Stimulated activated CD4-positive, alpha-beta T cell treated with anti-CD3 and anti-CD28 coated beads, Interleukin-1b, Interleukin-23, amount 100 ng/mL, for 4 hours (primary cell): ENCODE results near the gene TEAD4.

Source experiments
- DNase-seq, 2 donors: peaks; one replicate each; pipeline ENCODE4 v3.0.0-alpha.2; 2020; ENCODE audit warnings: low read depth in 2 of 2

TEAD4 gene

DNA sequence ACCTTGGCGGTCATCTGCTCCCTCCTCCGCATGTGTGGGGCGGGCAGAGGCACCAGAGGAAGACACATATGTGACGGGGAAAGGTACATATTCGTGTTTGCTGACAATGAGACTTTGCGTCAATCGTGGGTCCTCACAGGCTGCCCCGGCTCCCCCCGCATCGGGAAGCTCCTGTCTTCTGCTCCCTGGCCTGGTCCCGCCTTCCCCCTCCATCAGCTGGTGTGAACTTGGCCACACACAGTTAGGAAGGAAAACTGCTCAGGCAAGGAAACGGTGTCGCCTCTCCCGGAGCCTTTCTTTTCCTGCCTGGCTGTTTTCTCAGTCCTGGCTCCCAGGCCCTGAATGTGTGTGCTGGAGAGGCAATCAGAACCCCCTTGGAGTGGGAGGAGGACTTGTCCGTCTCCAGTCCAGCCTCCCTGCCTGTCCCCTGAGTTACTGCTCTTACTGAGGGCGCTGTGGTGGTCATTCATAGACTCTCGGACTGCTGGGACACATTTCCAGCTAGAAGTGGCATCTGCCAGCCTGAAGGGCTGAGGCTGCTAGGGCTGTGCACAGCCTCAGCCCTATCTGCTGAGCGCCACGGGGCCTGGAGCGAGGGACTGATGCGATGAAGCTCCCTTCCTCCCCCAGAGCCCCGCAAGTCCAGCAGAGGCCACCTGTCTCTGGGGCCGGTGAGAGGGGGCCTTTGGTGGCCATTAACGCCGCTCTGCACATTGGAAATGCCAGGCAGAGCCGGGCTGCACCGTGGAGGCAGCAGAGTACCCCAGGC is 73.8 kb downstream of the TEAD4 start:
- no peak for DNase-seq

- DNase-seq, result no peak
Measured at GRCh38 chr12:3033539-3033867, 74.3 kb downstream of the TEAD4 start.

DNA sequence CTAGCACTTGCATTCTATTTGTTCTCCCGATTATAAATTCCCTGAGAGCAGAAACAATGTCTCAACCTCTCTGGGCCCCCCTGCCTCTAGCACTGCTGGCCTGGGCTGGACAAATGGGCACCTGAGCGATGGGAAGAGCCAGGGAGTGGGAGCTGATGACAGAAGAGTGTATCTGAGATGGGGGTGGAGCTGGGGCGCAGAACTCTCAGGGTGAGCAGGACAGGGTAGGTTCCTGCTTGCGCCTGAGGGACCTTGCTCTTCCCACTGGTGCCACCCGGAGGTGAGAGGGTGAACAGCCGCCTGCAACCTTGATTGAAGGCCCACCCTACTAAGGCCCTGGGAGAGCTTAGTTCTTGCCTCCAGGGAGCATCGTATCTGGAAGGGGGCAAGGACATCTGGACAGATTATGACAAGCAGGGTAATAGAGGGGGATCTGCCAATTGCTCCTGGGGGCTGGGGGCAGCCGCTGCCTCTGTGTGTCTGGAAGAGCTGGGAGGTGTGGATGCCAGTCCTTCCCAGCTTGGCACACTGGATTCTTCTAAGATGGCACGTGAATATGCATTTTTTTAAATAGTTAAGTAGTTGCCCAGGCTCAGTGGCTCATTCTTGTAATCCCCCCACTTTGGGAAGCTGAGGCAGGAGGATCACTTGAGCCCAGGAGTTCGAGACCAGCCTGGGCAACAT is 75.0 kb downstream of the TEAD4 start:
- peak in 1 of 2 donors; percentile 24 for DNase-seq

DNA sequence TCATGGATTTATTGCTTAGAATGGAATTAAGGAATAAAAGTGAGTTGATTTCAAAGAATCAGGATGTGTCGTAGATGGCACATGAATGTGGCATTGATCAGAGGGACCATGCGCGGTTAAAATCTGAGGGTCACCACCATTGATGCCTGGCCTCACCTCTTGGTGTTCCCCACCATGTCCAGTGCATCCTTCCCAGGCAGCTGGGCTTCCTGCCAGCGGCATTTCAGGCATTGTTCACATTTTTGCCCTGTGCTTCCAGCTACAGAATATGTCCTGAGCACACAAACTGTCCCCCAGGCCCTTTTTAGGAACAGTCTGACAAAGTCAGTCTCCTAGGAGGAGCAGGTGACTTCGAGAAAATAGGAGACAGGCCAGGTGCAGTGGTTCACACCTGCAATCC is 76.0 kb downstream of the TEAD4 start:
- DNase-seq, result no peak

GRCh38 chr12:3035815-3036702 is 76.9 kb downstream of the TEAD4 start:
- no peak for DNase-seq

GRCh38 chr12:3036901-3037600 is 77.9 kb downstream of the TEAD4 start:
- no peak for DNase-seq

- DNase-seq, result no peak
Measured at GRCh38 chr12:3038166-3038565, 79.0 kb downstream of the TEAD4 start.

DNA sequence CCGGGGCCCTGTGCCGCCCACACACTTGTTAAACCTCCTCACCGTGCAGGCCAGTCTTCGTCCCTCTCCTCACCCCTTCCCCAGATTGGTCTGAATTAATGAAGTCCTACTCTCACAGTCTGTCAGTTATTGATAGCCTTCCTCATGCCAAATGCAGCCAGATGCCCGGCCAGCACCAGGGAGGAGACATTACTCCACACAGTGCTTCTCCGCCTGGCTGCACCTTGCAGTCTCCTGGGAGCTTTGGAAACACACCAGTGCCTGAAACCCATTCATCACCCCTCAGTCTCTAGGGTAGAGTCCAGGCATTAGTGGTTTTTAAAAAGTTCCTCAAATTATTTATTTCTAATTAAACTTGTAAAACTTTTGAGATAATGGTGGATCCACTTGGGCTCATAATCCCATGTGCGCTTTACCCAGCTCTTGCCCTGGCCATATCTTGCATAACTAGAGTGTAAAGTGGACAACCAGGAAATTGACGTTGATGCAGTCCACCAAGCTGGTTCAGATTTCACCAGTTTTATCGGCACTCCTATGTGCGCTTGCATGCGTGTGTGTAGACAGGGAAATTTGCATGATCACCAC is 79.8 kb downstream of the TEAD4 start:
- no peak for DNase-seq

DNA sequence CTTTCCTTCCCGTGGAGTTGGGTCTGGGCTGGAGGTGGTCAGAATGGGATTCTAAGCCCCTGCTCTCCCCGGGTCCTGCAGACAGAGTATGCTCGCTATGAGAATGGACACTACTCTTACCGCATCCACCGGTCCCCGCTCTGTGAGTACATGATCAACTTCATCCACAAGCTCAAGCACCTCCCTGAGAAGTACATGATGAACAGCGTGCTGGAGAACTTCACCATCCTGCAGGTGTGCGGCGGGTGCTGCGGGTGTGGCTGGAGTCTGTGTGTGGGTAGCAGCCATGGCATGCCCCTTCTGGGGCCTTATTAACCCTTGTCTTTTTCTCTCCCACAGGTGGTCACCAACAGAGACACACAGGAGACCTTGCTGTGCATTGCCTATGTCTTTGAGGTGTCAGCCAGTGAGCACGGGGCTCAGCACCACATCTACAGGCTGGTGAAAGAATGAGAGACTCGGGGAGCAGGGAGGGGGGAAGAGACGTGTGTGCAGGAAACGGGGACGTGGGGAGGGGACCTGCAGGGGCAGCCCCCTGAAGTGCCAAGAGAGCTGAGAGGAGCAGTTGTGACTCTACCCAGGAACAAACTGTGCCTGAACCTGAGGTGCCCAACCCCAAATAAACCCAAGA is 80.9 kb downstream of the TEAD4 start:
- DNase-seq, result no peak

- DNase-seq, result no peak
Measured at GRCh38 chr12:3040663-3041544, 81.7 kb downstream of the TEAD4 start.

DNA sequence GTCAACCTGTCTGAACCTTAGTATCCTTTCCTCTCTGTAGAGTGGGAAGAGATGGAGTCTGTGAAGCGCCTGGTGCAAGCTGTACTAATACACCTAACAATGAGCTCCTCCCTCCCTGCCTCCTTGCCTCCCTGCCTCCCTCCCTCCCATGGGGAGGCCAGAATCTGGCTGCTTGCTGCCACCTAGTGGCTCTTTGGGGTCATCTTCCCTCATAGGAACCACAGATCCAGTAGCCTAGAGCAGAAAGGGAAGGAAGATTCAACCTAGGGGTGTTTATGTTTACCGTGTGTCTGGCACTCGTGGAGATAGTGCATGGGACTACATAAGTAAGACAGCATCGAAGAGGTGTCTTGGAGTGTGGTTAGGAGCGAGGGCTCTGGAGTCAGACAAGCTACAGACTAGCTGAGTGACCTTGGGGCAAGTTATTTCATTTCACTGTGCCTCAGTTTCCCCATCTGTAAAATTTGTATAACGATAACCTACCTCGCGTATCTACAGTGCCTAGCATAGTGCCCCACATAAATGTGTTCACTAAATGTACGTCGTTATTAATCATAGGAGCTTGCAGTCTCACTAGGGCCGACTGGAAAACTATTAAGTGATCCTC is 82.5 kb downstream of the TEAD4 start:
- DNase-seq, result peak; percentile 9 to 30

DNA sequence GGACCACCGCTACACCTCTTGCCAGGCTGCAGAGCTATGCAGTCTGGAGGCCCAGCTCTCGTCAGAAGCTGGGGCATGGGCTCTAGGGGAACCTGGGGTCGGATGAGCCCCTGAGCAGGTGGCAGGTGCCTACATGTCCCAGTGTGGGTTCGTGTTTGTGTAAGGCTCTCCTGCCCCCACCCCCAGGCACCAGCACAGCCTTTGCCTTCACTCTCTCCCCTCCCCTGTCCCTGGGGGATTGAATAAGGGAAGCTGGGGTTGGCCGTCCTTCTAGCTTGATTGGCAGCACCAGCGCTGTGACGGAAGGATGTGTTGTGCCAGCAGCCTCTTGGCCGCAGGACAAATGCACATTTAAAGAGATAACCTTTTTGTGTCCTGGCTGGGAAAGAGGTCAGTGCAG is 83.2 kb downstream of the TEAD4 start:
- no peak for DNase-seq

DNA sequence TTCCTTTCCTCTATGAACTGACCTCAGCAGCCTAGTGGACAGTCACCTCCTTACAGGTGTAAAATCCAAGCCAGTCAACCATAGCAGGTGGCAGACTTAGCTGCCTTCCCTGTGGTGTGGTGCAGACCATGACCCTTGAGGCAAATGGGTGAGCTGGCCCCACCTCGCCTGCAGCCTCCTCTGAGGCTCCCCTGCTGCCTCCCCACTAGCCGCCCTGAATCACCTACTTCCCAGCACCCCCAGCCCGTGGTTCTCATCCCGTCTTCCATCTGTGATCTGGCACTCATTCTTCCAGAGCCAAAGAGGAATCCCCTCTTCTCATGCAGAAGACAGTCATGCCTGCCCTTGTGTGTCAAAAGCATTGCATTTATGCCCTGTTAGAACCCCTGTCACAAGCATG is 83.6 kb downstream of the TEAD4 start:
- DNase-seq, result no peak

GRCh38 chr12:3043406-3043805 is 84.2 kb downstream of the TEAD4 start:
- no peak for DNase-seq

DNA sequence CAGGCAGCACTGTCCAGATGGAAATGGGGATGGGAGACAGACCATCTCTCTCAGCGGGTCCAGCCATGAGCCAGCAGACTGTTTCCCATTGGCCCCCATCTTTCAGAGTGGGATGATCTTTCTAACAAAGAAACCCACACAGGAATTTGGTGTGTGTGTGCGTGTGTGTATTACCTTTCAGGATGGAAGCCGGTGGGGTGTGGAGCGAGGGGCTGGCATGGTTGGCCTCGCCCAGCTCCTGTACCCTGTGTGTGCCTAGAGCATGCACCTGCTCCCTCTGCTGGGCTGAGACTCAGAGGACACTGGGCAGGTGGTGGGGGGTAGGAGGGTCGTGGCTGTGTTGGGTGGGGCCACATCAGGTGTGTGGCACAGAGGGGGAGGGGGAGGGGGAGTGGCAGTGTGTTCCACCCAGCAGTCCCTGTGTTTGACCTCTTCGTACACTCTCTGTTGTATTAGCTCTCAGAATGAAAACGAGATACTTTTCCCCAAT is 85.0 kb downstream of the TEAD4 start:
- DNase-seq, result no peak

DNA sequence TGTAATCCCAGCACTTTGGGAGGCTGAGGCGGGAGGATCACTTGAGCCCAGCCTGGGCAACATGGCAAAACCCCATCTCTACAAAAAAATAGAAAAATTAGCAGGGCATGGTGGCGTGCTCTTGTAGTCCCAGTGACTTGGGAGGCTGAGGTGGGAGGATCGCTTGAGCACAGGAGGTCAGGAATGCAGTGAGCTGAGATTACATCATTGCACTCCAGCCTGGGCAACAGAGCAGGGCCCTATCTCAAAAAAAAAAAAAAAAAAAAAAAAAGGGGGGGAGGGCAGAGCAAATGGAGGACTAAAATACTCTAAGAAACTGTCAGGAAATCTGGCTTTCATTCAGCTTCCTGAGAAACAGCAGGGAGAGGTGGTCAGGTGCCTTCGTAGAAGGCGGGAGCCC is 86.3 kb downstream of the TEAD4 start:
- DNase-seq, result no peak

- no peak for DNase-seq
Measured at GRCh38 chr12:3045989-3046388, 86.8 kb downstream of the TEAD4 start.

GRCh38 chr12:3046441-3047200 is 87.4 kb downstream of the TEAD4 start:
- no peak for DNase-seq

DNA sequence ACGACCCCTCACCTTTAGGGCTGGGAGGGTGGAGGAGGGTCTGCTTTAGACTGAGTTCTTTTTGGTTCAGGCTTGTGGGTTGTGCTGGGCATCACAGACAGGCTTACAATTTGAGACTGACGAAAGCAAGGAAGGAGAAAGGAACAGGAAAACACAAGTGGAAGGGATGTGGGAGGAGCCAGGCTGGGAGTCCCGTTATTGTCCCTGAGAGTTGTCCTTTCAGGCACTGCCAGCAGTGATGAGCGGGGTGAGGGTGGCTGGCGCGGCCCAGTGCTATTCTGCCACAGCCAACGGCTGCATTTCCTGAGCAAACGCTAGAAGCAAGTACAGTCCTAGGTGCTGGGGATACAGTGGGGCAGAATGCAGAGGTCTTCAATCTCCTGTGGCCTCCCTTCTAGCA is 88.8 kb downstream of the TEAD4 start:
- no peak for DNase-seq
